Stimulated activated CD4-positive, alpha-beta T cell treated with anti-CD3 and anti-CD28 coated beads, Interleukin-15, amount 100 ng/mL, for 48 hours (primary cell): Measurements from ENCODE around the gene SLAIN2.
"Not testable (repeated sequence)": the region's sequence is repeated elsewhere in the genome, so short reads cannot be mapped to it uniquely, and the experiment has no call there.

Experiments used
- DNase-seq, 2 donors: peaks; one replicate each; pipeline ENCODE4 v3.0.0-alpha.2; 2020; ENCODE audit warnings: low read depth in 2 of 2

Gene SLAIN2

DNA sequence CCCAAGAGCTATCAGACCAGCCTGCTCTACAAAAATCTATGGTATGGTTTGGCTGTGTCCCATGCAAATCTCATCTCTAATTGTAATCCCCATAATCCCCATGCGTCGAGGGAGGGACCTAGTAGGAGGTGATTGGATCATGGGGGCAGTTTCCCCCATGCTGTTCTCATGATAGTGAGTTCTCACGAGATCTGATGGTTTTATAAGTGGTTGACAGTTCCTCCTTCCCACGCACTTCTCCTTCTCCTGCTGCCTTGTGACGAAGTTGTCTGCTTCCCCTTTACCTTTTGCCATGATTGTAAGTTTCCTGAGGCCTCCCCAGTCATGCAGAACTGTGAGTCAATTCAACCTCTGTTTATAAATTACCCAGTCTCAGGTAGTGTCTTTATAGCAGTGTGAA lies 99.6 kb downstream of the SLAIN2 start:
- not testable (repeated sequence) for DNase-seq

DNA sequence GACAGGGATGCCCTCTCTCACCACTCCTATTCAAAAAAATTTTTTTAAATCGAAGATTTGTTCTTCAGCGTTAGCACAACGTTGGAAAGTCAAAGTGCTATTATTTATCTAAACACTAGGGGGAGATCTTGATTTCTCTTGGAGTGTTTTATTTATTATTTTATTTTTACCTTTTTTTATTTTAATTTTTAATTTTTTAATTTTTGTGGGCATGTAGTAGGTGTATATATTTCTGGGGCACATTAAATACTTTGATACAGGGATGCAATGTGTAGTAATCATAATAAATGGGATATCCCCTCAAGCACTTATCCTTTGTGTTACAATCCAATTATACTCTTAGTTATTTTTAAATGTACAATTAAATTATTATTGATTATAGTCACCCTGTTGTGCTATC lies 104.4 kb downstream of the SLAIN2 start:
- no peak for DNase-seq

DNA sequence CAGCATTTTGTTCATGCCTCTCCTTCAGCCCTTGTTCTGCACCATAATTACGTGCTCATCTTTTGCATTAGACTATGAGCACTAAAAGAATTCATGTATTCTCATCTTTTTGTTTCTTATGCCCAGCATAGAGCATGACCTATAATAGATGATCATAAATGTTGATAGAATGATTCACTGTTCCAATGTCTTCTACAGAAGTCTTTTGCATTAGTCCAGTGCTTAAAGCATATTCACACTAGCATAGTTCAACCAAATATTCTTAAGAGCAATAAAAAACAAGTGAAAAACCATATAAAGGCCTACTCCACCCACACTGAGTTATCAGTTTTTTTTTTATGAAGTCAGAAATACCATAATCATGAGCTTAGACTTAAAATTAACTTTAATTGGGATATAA lies 105.3 kb downstream of the SLAIN2 start:
- DNase-seq: no peak

- DNase-seq: no peak
These were observed 107.8 kb downstream of the SLAIN2 start for GRCh38 chr4:48449151-48449550.

- DNase-seq: no peak
These were observed 109.4 kb downstream of the SLAIN2 start for GRCh38 chr4:48450740-48451139.

GRCh38 chr4:48451656-48452055 lies 110.3 kb downstream of the SLAIN2 start:
- DNase-seq: not testable (repeated sequence)

GRCh38 chr4:48454591-48454990 lies 113.3 kb downstream of the SLAIN2 start:
- no peak for DNase-seq

- DNase-seq: no peak
These were observed 119.7 kb downstream of the SLAIN2 start for GRCh38 chr4:48461000-48461399.

DNA sequence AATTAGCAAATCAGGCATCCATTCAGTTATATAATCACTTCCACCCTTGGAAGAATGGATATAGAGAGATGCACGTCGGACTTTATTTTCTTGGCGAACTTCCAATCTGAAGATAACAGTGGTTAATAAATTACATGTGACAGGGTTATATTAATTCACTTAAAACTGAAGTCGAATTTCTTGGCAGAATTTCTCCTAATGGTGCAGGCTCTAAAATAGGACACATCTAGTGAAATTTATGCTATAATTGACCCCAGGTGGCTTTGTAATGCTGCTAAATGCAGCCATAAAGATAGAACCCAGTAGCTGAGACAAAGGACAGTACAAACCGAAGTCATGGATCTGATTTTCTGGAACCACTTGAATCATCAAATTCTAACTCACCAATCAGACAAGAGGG lies 121.0 kb downstream of the SLAIN2 start:
- DNase-seq: no peak

DNA sequence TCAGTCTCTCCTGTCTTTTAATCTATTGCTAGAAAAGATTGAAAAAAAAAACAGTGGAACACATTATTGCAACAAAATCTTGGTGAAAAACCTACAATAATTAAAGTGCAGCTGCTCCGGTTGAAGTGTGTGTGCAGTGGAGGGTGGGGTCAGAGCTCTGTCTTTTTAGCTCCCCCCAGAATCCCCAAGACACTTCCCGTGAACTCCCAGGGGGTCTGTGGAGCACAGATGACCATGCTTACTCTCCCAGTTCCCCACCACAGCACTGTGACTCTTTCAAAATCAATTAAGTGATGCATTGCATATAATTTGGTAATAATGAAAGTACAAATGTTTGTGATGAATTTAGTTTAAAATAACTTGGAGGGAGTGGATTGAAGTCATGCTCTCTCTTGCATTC lies 126.1 kb downstream of the SLAIN2 start:
- no peak for DNase-seq

DNA sequence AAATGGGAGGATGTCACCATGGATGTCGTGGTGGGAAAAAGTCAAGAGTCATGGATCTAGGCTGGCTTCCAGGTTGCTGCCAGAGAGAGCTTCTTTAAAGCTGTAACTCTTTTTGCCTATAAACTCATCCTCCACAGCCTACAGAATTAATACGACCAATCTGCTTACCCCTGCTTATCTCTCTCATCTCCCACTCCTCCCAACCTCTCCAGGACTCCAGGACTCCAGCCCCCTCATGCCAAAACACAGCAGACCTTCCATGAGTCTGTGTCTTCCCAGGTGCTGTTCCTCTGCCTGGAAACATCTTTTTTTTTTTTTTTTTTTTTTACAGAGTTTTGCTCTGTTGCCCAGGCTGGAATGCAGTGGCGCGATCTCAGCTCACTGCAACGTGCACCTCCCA lies 126.6 kb downstream of the SLAIN2 start:
- DNase-seq: no peak

- DNase-seq: no peak
These were observed 128.8 kb downstream of the SLAIN2 start for GRCh38 chr4:48470137-48470536.

DNA sequence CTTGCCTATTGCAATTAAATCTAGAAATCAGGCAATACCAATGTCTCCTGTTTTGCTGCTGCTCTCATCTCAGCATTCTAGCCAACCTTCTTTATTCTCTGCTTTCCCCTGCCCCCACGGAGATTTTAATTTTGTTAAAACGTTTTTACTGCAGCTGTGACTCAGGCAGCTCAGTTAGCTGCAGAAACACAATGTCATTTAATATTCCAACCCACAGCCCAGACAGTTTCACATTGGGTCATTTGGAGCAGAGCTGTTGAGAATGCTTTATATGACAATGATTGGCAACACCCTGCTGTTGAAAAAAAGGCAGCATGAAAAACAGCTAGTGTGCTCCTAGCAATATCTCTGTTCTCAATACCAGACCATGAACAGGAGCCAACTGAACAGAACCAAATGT lies 129.2 kb downstream of the SLAIN2 start:
- no peak for DNase-seq

GRCh38 chr4:48472794-48473193 lies 131.5 kb downstream of the SLAIN2 start:
- no peak for DNase-seq

DNA sequence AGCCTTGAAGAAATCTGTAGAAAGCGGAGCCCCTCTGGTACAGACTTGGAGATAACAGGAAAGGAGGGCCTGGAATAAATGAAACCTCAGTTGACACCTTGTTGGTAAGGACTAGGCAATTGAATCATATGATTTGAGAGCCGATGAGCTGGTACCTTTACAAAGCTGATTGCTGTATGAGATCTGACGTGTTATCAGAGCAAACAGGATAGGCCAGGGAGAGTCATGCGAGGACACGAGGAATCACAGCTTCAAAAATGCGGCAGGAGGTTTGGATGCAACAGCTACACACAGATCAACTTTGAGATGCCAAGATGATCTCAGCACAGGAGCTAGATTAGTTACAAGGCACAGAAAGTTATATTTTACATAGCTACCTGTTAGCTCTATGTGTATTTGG lies 134.4 kb downstream of the SLAIN2 start:
- no peak for DNase-seq
